K562 (cell line): Measurements from ENCODE around the gene CCDC183. TPM values are rescaled to one million over a fixed set of nuclear protein-coding genes. Genes with fewer than 3 reads are reported as not detected.

Source experiments
- ATF1 ChIP-seq, 2 experiments: fragments of 450-650 bp in 1 of 2; IDR thresholded peaks; 2 replicates each; pipeline ENCODE4 v1.6.1; 2016; ENCODE audit warnings: missing compliant biosample characterization in 1 of 2, missing genetic modification characterization in 1 of 2
- BRD4 ChIP-seq: fragments of 200-600 bp; sonication (generic); IDR thresholded peaks from 2 replicates; pipeline ENCODE4 v1.6.1; 2017; ENCODE audit warnings: inconsistent platforms
- CBX2 ChIP-seq: fragments of 200-600 bp; sonication (generic); IDR thresholded peaks from one replicate; pipeline ENCODE4 v1.6.1; 2012; ENCODE audit warnings: mild to moderate bottlenecking, low read length, inconsistent platforms; ENCODE audit not compliant: insufficient read depth, poor library complexity, severe bottlenecking
- FOXK1 ChIP-seq: sonication (generic); formaldehyde crosslinking; IDR thresholded peaks from 2 replicates; pipeline ENCODE4 v1.8.0; 2022; ENCODE audit warnings: missing genetic modification reagents, mild to moderate bottlenecking, borderline replicate concordance
- HDAC6 ChIP-seq: IDR thresholded peaks from 2 replicates; pipeline ENCODE4 v1.6.1; 2012; ENCODE audit warnings: low read depth, mild to moderate bottlenecking, control low read depth, inconsistent platforms, low read length, moderate library complexity
- HMGN3 ChIP-seq: IDR thresholded peaks from 2 replicates; pipeline ENCODE4 v1.6.1; 2011; ENCODE audit warnings: borderline replicate concordance, low read depth, mild to moderate bottlenecking, mixed read lengths, low read length; ENCODE audit not compliant: insufficient read length; ENCODE audit errors: extremely low read depth
- IFI16 ChIP-seq: fragments of 250-450 bp; sonication (Bioruptor Pico); IDR thresholded peaks from 2 replicates; pipeline ENCODE4 v2.1.2; 2022; ENCODE audit warnings: mild to moderate bottlenecking, inconsistent platforms
- ILK ChIP-seq: fragments of 450-650 bp; IDR thresholded peaks from 2 replicates; pipeline ENCODE4 v1.6.1; 2016; ENCODE audit warnings: missing genetic modification characterization, low read depth, mild to moderate bottlenecking, missing compliant biosample characterization, moderate library complexity, borderline replicate concordance
- LEF1 ChIP-seq: fragments of 450-650 bp; IDR thresholded peaks from 2 replicates; pipeline ENCODE4 v1.6.1; 2016; ENCODE audit warnings: mild to moderate bottlenecking
- MYNN ChIP-seq, 2 experiments: sonication (generic); formaldehyde crosslinking in 1 of 2; IDR thresholded peaks; 2 replicates each; pipeline versions ENCODE4 v1.5.0 to v1.6.1; 2016 to 2020; ENCODE audit warnings: antibody characterized with exemption in 1 of 2, missing genetic modification reagents in 1 of 2
- NFIC ChIP-seq: fragments of 450-650 bp; IDR thresholded peaks from 2 replicates; pipeline ENCODE4 v1.6.1; 2017; ENCODE audit warnings: mild to moderate bottlenecking, inconsistent platforms
- POLR2A ChIP-seq: fragments of 450-650 bp; conservative IDR thresholded peaks from 2 replicates; pipeline ENCODE4 v1.6.1; 2016
- PTTG1 ChIP-seq: fragments of 450-650 bp; IDR thresholded peaks from 2 replicates; pipeline ENCODE4 v1.6.1; 2016; ENCODE audit warnings: low read depth, mild to moderate bottlenecking, missing genetic modification characterization, missing compliant biosample characterization
- PYGO2 ChIP-seq: fragments of 450-650 bp; IDR thresholded peaks from 2 replicates; pipeline ENCODE4 v1.6.1; 2016; ENCODE audit warnings: mild to moderate bottlenecking, missing genetic modification characterization, moderate library complexity, missing compliant biosample characterization
- RAD21 ChIP-seq, 2 experiments: fragments of 250-450 bp in 1 of 2; fragments of 450-650 bp in 1 of 2; sonication (Bioruptor Pico) in 1 of 2; formaldehyde crosslinking in 1 of 2; IDR thresholded peaks in 1 of 2; conservative IDR thresholded peaks in 1 of 2; 2 replicates each; pipeline versions ENCODE4 v1.4.0 to v1.8.0; 2020 to 2022; ENCODE audit warnings: mild to moderate bottlenecking in 2 of 2, moderate library complexity in 1 of 2
- TAL1 ChIP-seq: fragments of 450-650 bp; IDR thresholded peaks from 2 replicates; pipeline ENCODE4 v1.6.1; 2016; ENCODE audit warnings: mild to moderate bottlenecking
- TFAM ChIP-seq: fragments of 250-450 bp; sonication (Bioruptor Pico); conservative IDR thresholded peaks from 2 replicates; pipeline ENCODE4 v1.5.0; 2021; ENCODE audit warnings: mild to moderate bottlenecking, moderate library complexity
- polyA plus RNA-seq, 8 experiments: library from polyadenylated mRNA; depleted of rRNA in 4 of 8; stranded (reverse) in 5 of 8; unstranded in 3 of 8; fragments of >200 nt; fragmentation: Nextera tagmentation in 2 of 8; fragmentation: Illumina TruSeq in 1 of 8; extraction: Ambion mirVana in 2 of 8; extraction: Trizol in 1 of 8; gene quantifications; 2 replicates each; pipeline versions ENCODE4 v1.2.1 to v1.2.3, GENCODE V29; 2011 to 2014; ENCODE audit warnings: inconsistent platforms in 1 of 8, missing spikeins in 1 of 8
- total RNA-seq, 7 experiments: library from RNA; depleted of rRNA in 6 of 7; stranded (reverse); fragments of >200 nt in 6 of 7; fragmentation: Illumina TruSeq in 2 of 7; extraction: Trizol in 2 of 7; gene quantifications; 2 replicates each; pipeline versions ENCODE4 v1.2.1 to v1.2.3, GENCODE V29; 2011 to 2021; ENCODE audit warnings: low replicate concordance in 1 of 7
- TF ChIP-seq, protein P1 (sequence below): fragments of 450-650 bp; IDR thresholded peaks from 2 replicates; pipeline ENCODE4 v1.7.1; 2018; ENCODE audit warnings: mild to moderate bottlenecking, low read depth; ENCODE audit not compliant: partially characterized antibody
- TF ChIP-seq, protein P2 (sequence below): IDR thresholded peaks from 2 replicates; pipeline ENCODE4 v1.6.1; 2014; ENCODE audit warnings: antibody characterized with exemption
- TF ChIP-seq, protein P3 (sequence below): IDR thresholded peaks from 2 replicates; pipeline ENCODE4 v1.6.1; 2011; ENCODE audit warnings: borderline replicate concordance, low read depth, mild to moderate bottlenecking, moderate library complexity, low read length; ENCODE audit not compliant: insufficient read depth, poor library complexity, severe bottlenecking
- TF ChIP-seq, protein P4 (sequence below), 2 experiments: fragments of 250-450 bp in 1 of 2; fragments of 450-650 bp in 1 of 2; sonication (Bioruptor Pico) in 1 of 2; IDR thresholded peaks; 2 replicates each; pipeline versions ENCODE4 v1.6.1 to v1.8.0; 2016 to 2021; ENCODE audit warnings: mild to moderate bottlenecking in 2 of 2, moderate library complexity in 2 of 2, missing compliant biosample characterization in 1 of 2, missing genetic modification characterization in 1 of 2

The CCDC183 gene
- total and polyA plus RNA-seq, 9 of the 15 experiments (the other 6 are each of a cell fraction or from before 2014, with no cell fraction given): 0.21 to 0.60 (median 0.29) TPM; not detected in 4

DNA sequence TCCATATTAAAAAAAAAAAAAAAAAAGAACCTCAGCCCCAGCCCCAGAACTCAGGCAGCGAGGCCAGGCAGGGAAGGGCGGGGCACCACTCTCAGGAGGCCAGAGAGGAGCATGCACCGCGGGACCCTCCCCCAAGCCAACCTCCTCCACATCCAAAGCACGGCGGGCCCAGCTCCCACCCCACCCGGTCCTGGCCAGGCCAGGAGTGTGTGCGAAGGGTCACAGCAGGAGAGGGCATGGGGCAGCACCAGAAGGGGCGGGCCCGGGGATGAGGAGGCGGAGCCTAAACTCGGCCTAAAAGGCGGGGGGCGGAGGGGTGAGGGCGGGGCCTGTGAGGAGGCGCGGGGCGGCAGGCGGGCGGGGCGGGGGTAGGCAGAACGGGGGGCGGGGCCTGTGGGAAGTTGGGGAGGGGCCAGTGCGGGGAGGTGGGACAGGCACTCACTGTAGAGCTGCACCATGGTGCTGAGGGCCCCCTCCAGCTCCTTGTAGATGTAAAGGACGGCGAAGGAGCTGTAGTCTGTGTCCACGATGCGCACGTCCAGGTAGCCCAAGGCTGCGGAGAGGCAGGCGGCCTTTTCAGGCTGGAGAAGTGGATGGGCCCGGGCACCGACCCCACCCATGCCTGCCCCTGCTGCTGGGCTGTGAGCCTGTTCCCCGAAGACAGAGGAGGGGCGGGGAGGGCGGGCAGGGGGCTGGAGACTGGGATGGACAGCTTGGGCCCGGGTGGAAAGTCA, 33.1 kb upstream of the CCDC183 start (continued):
- TF ChIP-seq, protein P1, sequence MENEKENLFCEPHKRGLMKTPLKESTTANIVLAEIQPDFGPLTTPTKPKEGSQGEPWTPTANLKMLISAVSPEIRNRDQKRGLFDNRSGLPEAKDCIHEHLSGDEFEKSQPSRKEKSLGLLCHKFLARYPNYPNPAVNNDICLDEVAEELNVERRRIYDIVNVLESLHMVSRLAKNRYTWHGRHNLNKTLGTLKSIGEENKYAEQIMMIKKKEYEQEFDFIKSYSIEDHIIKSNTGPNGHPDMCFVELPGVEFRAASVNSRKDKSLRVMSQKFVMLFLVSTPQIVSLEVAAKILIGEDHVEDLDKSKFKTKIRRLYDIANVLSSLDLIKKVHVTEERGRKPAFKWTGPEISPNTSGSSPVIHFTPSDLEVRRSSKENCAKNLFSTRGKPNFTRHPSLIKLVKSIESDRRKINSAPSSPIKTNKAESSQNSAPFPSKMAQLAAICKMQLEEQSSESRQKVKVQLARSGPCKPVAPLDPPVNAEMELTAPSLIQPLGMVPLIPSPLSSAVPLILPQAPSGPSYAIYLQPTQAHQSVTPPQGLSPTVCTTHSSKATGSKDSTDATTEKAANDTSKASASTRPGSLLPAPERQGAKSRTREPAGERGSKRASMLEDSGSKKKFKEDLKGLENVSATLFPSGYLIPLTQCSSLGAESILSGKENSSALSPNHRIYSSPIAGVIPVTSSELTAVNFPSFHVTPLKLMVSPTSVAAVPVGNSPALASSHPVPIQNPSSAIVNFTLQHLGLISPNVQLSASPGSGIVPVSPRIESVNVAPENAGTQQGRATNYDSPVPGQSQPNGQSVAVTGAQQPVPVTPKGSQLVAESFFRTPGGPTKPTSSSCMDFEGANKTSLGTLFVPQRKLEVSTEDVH: no peak
- TF ChIP-seq PYGO2 (tag): no peak
- no peak for TF ChIP-seq ILK
- TF ChIP-seq, protein P2, sequence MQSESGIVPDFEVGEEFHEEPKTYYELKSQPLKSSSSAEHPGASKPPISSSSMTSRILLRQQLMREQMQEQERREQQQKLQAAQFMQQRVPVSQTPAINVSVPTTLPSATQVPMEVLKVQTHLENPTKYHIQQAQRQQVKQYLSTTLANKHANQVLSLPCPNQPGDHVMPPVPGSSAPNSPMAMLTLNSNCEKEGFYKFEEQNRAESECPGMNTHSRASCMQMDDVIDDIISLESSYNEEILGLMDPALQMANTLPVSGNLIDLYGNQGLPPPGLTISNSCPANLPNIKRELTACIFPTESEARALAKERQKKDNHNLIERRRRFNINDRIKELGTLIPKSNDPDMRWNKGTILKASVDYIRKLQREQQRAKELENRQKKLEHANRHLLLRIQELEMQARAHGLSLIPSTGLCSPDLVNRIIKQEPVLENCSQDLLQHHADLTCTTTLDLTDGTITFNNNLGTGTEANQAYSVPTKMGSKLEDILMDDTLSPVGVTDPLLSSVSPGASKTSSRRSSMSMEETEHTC: no peak
- TF ChIP-seq HMGN3: peak; percentile 36
- TF ChIP-seq, protein P3, sequence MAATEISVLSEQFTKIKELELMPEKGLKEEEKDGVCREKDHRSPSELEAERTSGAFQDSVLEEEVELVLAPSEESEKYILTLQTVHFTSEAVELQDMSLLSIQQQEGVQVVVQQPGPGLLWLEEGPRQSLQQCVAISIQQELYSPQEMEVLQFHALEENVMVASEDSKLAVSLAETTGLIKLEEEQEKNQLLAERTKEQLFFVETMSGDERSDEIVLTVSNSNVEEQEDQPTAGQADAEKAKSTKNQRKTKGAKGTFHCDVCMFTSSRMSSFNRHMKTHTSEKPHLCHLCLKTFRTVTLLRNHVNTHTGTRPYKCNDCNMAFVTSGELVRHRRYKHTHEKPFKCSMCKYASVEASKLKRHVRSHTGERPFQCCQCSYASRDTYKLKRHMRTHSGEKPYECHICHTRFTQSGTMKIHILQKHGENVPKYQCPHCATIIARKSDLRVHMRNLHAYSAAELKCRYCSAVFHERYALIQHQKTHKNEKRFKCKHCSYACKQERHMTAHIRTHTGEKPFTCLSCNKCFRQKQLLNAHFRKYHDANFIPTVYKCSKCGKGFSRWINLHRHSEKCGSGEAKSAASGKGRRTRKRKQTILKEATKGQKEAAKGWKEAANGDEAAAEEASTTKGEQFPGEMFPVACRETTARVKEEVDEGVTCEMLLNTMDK: no peak
- no peak for TF ChIP-seq IFI16 (CRISPR knock-in tag)
- TF ChIP-seq HDAC6: no peak
- TF ChIP-seq LEF1: no peak
- TF ChIP-seq CBX2: no peak
- TF ChIP-seq MYNN (IDR thresholded peaks at IDR 0.05): no peak
- TF ChIP-seq MYNN (CRISPR knock-in tag; IDR thresholded peaks at IDR 0.05): no peak
- no peak for TF ChIP-seq NFIC
- TF ChIP-seq POLR2A: peak; percentile 57; the same call in 1 of the 2 replicates
- TF ChIP-seq BRD4: no peak
- TF ChIP-seq, protein P4, sequence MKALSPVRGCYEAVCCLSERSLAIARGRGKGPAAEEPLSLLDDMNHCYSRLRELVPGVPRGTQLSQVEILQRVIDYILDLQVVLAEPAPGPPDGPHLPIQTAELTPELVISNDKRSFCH (CRISPR knock-in tag; IDR thresholded peaks at IDR 0.05): no peak
- TF ChIP-seq, protein P4 (tag; IDR thresholded peaks at IDR 0.05): no peak
- no peak for TF ChIP-seq FOXK1 (CRISPR knock-in tag)
- no peak for TF ChIP-seq TFAM (CRISPR knock-in tag)
- no peak for TF ChIP-seq ATF1 (CRISPR knock-in tag; IDR thresholded peaks at IDR 0.05)
- no peak for TF ChIP-seq ATF1 (tag; IDR thresholded peaks at IDR 0.05)
- no peak for TF ChIP-seq RAD21 (CRISPR knock-in tag; conservative IDR thresholded peaks at IDR 0.05 in 1 of 2, IDR thresholded peaks at IDR 0.05 in 1 of 2)
- no peak for TF ChIP-seq PTTG1 (tag)
- TF ChIP-seq TAL1: no peak
